H1 (cell line): ENCODE data around the gene ADAMTS16. TPM values are rescaled to one million over a fixed set of nuclear protein-coding genes. Genes with fewer than 3 reads are reported as not detected.

Source experiments
- CTCF ChIA-PET: fragments of 300-600 bp; sonication (Branson Sonifier 250); formaldehyde crosslinking; loops from one replicate; lab custom pipeline; 2021; ENCODE audit not compliant: partially characterized antibody; lab: Charles Lee
- POLR2A ChIA-PET: fragments of 300-600 bp; sonication (Branson Sonifier 250); formaldehyde crosslinking; loops from one replicate; lab custom pipeline; 2021; ENCODE audit warnings: inconsistent platforms; ENCODE audit not compliant: partially characterized antibody; lab: Charles Lee
- DNase-seq, 2 experiments: peaks; one replicate each; pipeline versions ENCODE4 v3.0.0 to v3.0.0-alpha.2; 2010 to 2022; ENCODE audit warnings: low spot score in 2 of 2, low read depth in 1 of 2, mixed read lengths in 1 of 2
- FAIRE-seq: peaks from 2 replicates; lab custom pipeline; 2011; peaks lifted over from hg19 to GRCh38; lab: Jason Lieb, UNC
- H2AFZ ChIP-seq: 2 replicates; pipeline ENCODE4 v1.8.1; 2012; ENCODE audit warnings: low read length, inconsistent platforms
- H2AK5ac ChIP-seq: 2 replicates; pipeline ENCODE4 v1.6.1; 2013; ENCODE audit warnings: low read depth, low read length
- H2BK120ac ChIP-seq: replicated peaks from 2 replicates; pipeline ENCODE3; 2013; ENCODE audit warnings: low read depth, low read length, inconsistent platforms
- H2BK12ac ChIP-seq: 2 replicates; pipeline ENCODE4 v1.6.1; 2013; ENCODE audit warnings: low read depth, low read length
- H2BK15ac ChIP-seq: 2 replicates; pipeline ENCODE4 v1.6.1; 2013; ENCODE audit warnings: low read length
- H2BK20ac ChIP-seq: 2 replicates; pipeline ENCODE4 v1.6.1; 2013; ENCODE audit warnings: low read length
- H2BK5ac ChIP-seq: 2 replicates; pipeline ENCODE4 v1.6.1; 2013; ENCODE audit warnings: low read depth, low read length
- H3K14ac ChIP-seq: 2 replicates; pipeline ENCODE4 v1.6.1; 2013; ENCODE audit warnings: inconsistent platforms; ENCODE audit not compliant: insufficient read length
- H3K18ac ChIP-seq: 2 replicates; pipeline ENCODE4 v1.6.1; 2013; ENCODE audit warnings: low read length; ENCODE audit errors: extremely low read depth
- H3K23ac ChIP-seq: 2 replicates; pipeline ENCODE4 v1.6.1; 2013; ENCODE audit warnings: inconsistent platforms; ENCODE audit not compliant: insufficient read length
- H3K23me2 ChIP-seq: 2 replicates; pipeline ENCODE4 v1.6.1; 2013; ENCODE audit warnings: low read depth, low read length
- H3K27ac ChIP-seq: 2 replicates; pipeline ENCODE4 v1.6.1; 2011; ENCODE audit warnings: low read depth, low read length, inconsistent platforms
- H3K27me3 ChIP-seq, 4 experiments: replicated peaks in 1 of 4; 1 replicate in 1 of 4; 2 replicates in 3 of 4; pipeline versions ENCODE4 v1.6.1 to v1.8.1; 2011 to 2013; ENCODE audit warnings: low read length in 3 of 4, mild to moderate bottlenecking in 3 of 4, inconsistent platforms in 2 of 4, mixed read lengths in 2 of 4, moderate library complexity in 1 of 4; ENCODE audit not compliant: control insufficient read depth in 3 of 4, insufficient read depth in 3 of 4; ENCODE audit errors: extremely low read depth in 1 of 4
- H3K36me3 ChIP-seq, 4 experiments: 2 replicates each; pipeline versions ENCODE4 v1.6.1 to v1.8.1; 2011 to 2013; ENCODE audit warnings: mild to moderate bottlenecking in 4 of 4, low read length in 3 of 4, moderate library complexity in 2 of 4, control low read depth in 1 of 4, inconsistent platforms in 1 of 4; ENCODE audit not compliant: insufficient read depth in 4 of 4, control insufficient read depth in 2 of 4
- H3K4ac ChIP-seq: replicated peaks from 2 replicates; pipeline ENCODE3; 2013; ENCODE audit warnings: low read length, low read depth, mixed read lengths, inconsistent platforms; ENCODE audit not compliant: insufficient read length
- H3K4me1 ChIP-seq, 4 experiments: replicated peaks in 1 of 4; 1 replicate in 1 of 4; 2 replicates in 3 of 4; pipeline versions ENCODE4 v1.6.1 to v1.8.1; 2011 to 2013; ENCODE audit warnings: low read length in 3 of 4, inconsistent platforms in 2 of 4, mixed read lengths in 1 of 4; ENCODE audit not compliant: insufficient read depth in 4 of 4, control insufficient read depth in 3 of 4
- H3K4me2 ChIP-seq, 2 experiments: 2 replicates each; pipeline versions ENCODE4 v1.6.1 to v1.8.1; 2011 to 2013; ENCODE audit warnings: low read depth in 2 of 2, low read length in 2 of 2, control low read depth in 1 of 2, inconsistent platforms in 1 of 2, mild to moderate bottlenecking in 1 of 2; ENCODE audit not compliant: insufficient read depth in 1 of 2
- H3K4me3 ChIP-seq, 4 experiments: fragments of 200-600, 300-600 bp in 1 of 4; sonication (generic), shearing (Covaris generic), sonication (Bioruptor Twin) in 1 of 4; 2 replicates each; pipeline versions ENCODE4 v1.5.1 to v1.8.1; 2011 to 2016; ENCODE audit warnings: low read length in 4 of 4, low read depth in 3 of 4, control low read depth in 2 of 4, inconsistent platforms in 2 of 4, mild to moderate bottlenecking in 2 of 4, mixed read lengths in 1 of 4, moderate library complexity in 1 of 4; ENCODE audit not compliant: insufficient read depth in 2 of 4; ENCODE audit errors: extremely low read depth in 1 of 4
- H3K56ac ChIP-seq: replicated peaks from 2 replicates; pipeline ENCODE3; 2013; ENCODE audit warnings: low read depth, mild to moderate bottlenecking, mixed read lengths, low read length, inconsistent platforms; ENCODE audit not compliant: insufficient read length
- H3K79me1 ChIP-seq: 2 replicates; pipeline ENCODE4 v1.6.1; 2013; ENCODE audit warnings: low read depth, low read length, control low read depth
- H3K79me2 ChIP-seq, 2 experiments: 2 replicates each; pipeline versions ENCODE4 v1.6.1 to v1.8.1; 2012 to 2013; ENCODE audit warnings: low read length in 2 of 2, mild to moderate bottlenecking in 2 of 2, inconsistent platforms in 1 of 2; ENCODE audit not compliant: insufficient read depth in 2 of 2, control insufficient read depth in 1 of 2
- H3K9ac ChIP-seq, 4 experiments: replicated peaks in 1 of 4; 1 replicate in 1 of 4; 2 replicates in 3 of 4; pipeline versions ENCODE4 v1.6.1 to v1.8.1; 2011 to 2013; ENCODE audit warnings: low read depth in 3 of 4, low read length in 3 of 4, control low read depth in 2 of 4, mild to moderate bottlenecking in 2 of 4, moderate library complexity in 2 of 4, inconsistent platforms in 1 of 4; ENCODE audit errors: extremely low read depth in 1 of 4
- H3K9me3 ChIP-seq, 2 experiments: 2 replicates each; pipeline versions ENCODE4 v1.6.1 to v1.8.1; 2012 to 2013; ENCODE audit warnings: mild to moderate bottlenecking in 2 of 2, moderate library complexity in 2 of 2, control low read depth in 1 of 2, inconsistent platforms in 1 of 2, low read depth in 1 of 2, low read length in 1 of 2, mixed read lengths in 1 of 2; ENCODE audit not compliant: insufficient read depth in 2 of 2
- H4K20me1 ChIP-seq, 2 experiments: replicated peaks in 1 of 2; 2 replicates each; pipeline versions ENCODE3 to v1.8.1; 2011 to 2013; ENCODE audit warnings: inconsistent platforms in 2 of 2, low read length in 2 of 2, mild to moderate bottlenecking in 1 of 2; ENCODE audit not compliant: insufficient read depth in 2 of 2, control insufficient read depth in 1 of 2
- H4K5ac ChIP-seq: 2 replicates; pipeline ENCODE4 v1.6.1; 2013; ENCODE audit warnings: low read length, low read depth, mixed read lengths, inconsistent platforms; ENCODE audit not compliant: insufficient read length
- H4K8ac ChIP-seq: 2 replicates; pipeline ENCODE4 v1.8.0; 2013; ENCODE audit warnings: mild to moderate bottlenecking, moderate library complexity, low read length, inconsistent platforms; ENCODE audit not compliant: insufficient read depth; ENCODE audit errors: extremely low read depth
- H4K91ac ChIP-seq: replicated peaks from 2 replicates; pipeline ENCODE3; 2013; ENCODE audit warnings: low read length, mixed read lengths, inconsistent platforms; ENCODE audit not compliant: insufficient read length
- CEBPB ChIP-seq: IDR thresholded peaks from 2 replicates; pipeline ENCODE4 v1.6.1; 2012; ENCODE audit warnings: low read depth, low read length
- EP300 ChIP-seq, 2 experiments: IDR thresholded peaks; 1 replicate in 1 of 2; 2 replicates in 1 of 2; pipeline ENCODE4 v1.6.1; 2011 to 2012; ENCODE audit warnings: low read depth in 2 of 2, low read length in 2 of 2, mild to moderate bottlenecking in 2 of 2, borderline replicate concordance in 1 of 2, inconsistent platforms in 1 of 2, moderate library complexity in 1 of 2
- GABPA ChIP-seq: IDR thresholded peaks from 2 replicates; pipeline ENCODE4 v1.6.1; 2011; ENCODE audit warnings: mild to moderate bottlenecking, low read length, moderate library complexity, borderline replicate concordance; ENCODE audit not compliant: insufficient read depth
- MAFK ChIP-seq: IDR thresholded peaks from 2 replicates; pipeline ENCODE4 v1.6.1; 2012; ENCODE audit warnings: low read depth, mild to moderate bottlenecking, improper control_type of control experiment, low read length
- NANOG ChIP-seq: IDR thresholded peaks from 2 replicates; pipeline ENCODE4 v1.6.1; 2011; ENCODE audit warnings: low read length, low read depth, mild to moderate bottlenecking, inconsistent platforms; ENCODE audit not compliant: insufficient read depth, poor library complexity, severe bottlenecking
- RBBP5 ChIP-seq: IDR thresholded peaks from 2 replicates; pipeline ENCODE4 v1.7.1; 2012; ENCODE audit warnings: low read depth, mild to moderate bottlenecking, inconsistent platforms, low read length, moderate library complexity, borderline replicate concordance
- RFX5 ChIP-seq: IDR thresholded peaks from 2 replicates; pipeline ENCODE4 v1.6.1; 2011; ENCODE audit warnings: low read depth, low read length, improper control_type of control experiment, borderline replicate concordance
- SIRT6 ChIP-seq: IDR thresholded peaks from one replicate; pipeline ENCODE4 v1.7.1; 2012; ENCODE audit warnings: low read length, inconsistent platforms
- SUZ12 ChIP-seq: fragments of 200-600 bp; sonication (generic); IDR thresholded peaks from 2 replicates; pipeline ENCODE4 v1.6.1; 2012; ENCODE audit warnings: mild to moderate bottlenecking, inconsistent platforms, low read length, moderate library complexity, mixed read lengths
- TAF7 ChIP-seq: optimal IDR thresholded peaks from 2 replicates; pipeline ENCODE3; 2011; ENCODE audit warnings: low read depth, mild to moderate bottlenecking, inconsistent platforms, low read length, moderate library complexity, borderline replicate concordance
- TBP ChIP-seq: IDR thresholded peaks from 2 replicates; pipeline ENCODE4 v1.6.1; 2011; ENCODE audit warnings: low read depth, low read length, improper control_type of control experiment
- TCF12 ChIP-seq: IDR thresholded peaks from 2 replicates; pipeline ENCODE4 v1.6.1; 2011; ENCODE audit warnings: low read depth, mild to moderate bottlenecking, low read length
- TEAD4 ChIP-seq: IDR thresholded peaks from 2 replicates; pipeline ENCODE4 v1.6.1; 2012; ENCODE audit warnings: low read depth, low read length, inconsistent platforms, mixed read lengths
- ZNF274 ChIP-seq: IDR thresholded peaks from 2 replicates; pipeline ENCODE4 v1.7.0; 2012; ENCODE audit warnings: low read length, borderline replicate concordance; ENCODE audit errors: extremely low read depth
- WGBS, 2 experiments: shearing (Covaris generic) in 1 of 2; methylation state at CpG; one replicate each; pipeline versions ENCODE4 v1.1.6 to v1.1.7; 2013 to 2015; ENCODE audit warnings: low lambda C conversion rate in 2 of 2, mixed read lengths in 2 of 2, inconsistent platforms in 1 of 2, low coverage in 1 of 2, missing lambda C conversion rate in 1 of 2; ENCODE audit not compliant: insufficient replicate concordance in 2 of 2, insufficient coverage in 1 of 2, insufficient read length in 1 of 2; ENCODE audit errors: extremely low coverage in 1 of 2, missing lambda C conversion rate in 1 of 2; 5-methylcytosine and 5-hydroxymethylcytosine counted together
- polyA plus RNA-seq, 7 experiments: library from polyadenylated mRNA; depleted of rRNA in 3 of 7; stranded (reverse) in 5 of 7; unstranded in 2 of 7; fragments of >200 nt in 5 of 7; fragments of 200-250 nt in 2 of 7; gene quantifications; 1 replicate in 5 of 7; 2 replicates in 1 of 7; 4 replicates in 1 of 7; pipeline versions ENCODE4 v1.2.1 to v1.2.3, GENCODE V29; 2011 to 2013; ENCODE audit warnings: missing spikeins in 2 of 7, mixed read lengths in 2 of 7
- total RNA-seq: library from RNA; stranded (reverse); fragmentation: NEBNext Ultra II Directional; extraction: Animal tissue kit (Norgen Biotek cat#: 25700); gene quantifications from 2 replicates; pipeline ENCODE4 v1.2.1, GENCODE V29; 2021

The ADAMTS16 gene
- total and polyA plus RNA-seq, 2 of the 8 experiments (the other 6 are each of a cell fraction or from before 2014, with no cell fraction given): 3.7 to 16.0 TPM

DNA sequence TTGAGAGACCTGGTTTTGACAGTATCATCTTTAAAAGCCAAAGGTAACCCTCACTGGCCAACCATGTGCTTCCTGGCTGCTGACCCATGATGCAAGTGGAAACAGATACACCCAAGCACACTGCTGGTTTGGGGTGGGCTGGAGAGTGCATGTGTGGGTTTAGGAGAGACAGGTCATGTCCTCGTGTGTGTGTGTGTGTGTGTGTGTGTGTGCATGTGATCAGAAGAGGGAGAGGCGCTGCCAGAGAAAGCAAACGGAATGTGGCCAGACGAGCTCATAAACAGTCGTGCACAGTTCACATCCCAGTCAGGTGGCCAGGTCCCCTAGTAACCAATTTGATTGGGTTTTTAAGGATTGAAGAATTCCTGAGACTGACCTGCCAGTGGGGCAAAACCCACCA is 169.5 kb downstream of the ADAMTS16 start:
- Histone ChIP-seq H2BK12ac (no peak overlapping the region), H3K27ac (no peak overlapping the region), H3K4ac (no peak overlapping the region), H2BK120ac (no peak overlapping the region), H3K4me2 (no peak overlapping the region), H3K56ac (no peak overlapping the region), H2BK15ac (no peak overlapping the region), H4K91ac (no peak overlapping the region), H3K23me2 (peaks cover 7% of the 10 kb centered on the region; the same call in 1 of the 2 replicates), H3K9me3 (no peaks in the 10 kb centered on the region), H3K23ac (no peak overlapping the region), H3K14ac (no peak overlapping the region), H2AK5ac (no peak overlapping the region), H4K8ac (no peak overlapping the region), H3K4me3 (no peak overlapping the region), H2AFZ (no peak overlapping the region), H4K20me1 (no peaks in the 10 kb centered on the region), H3K9ac (no peak overlapping the region), H3K79me2 (no peaks in the 10 kb centered on the region), H2BK5ac (no peak overlapping the region), H4K5ac (no peak overlapping the region), H2BK20ac (no peak overlapping the region), H3K4me1 (peaks cover 0 to 14% (median 6%) of the 10 kb centered on the region in 4 experiments; a peak in 6 of 7 replicates), H3K27me3 (no peaks in the 10 kb centered on the region), H3K18ac (no peak overlapping the region), H3K36me3 (no peaks in the 10 kb centered on the region; a peak in 1 of 8 replicates), H3K79me1 (no peaks in the 10 kb centered on the region)
- TF ChIP-seq RFX5 (no peak), GABPA (no peak), RBBP5 (no peak), TAF7 (no peak), ZNF274 (no peak), SUZ12 (no peak), MAFK (no peak), EP300 (IDR thresholded peaks at IDR 0.05; ENCODE audit: borderline replicate concordance in 1 of 2, low read depth in 2 of 2, low read length in 2 of 2) (no peak), TCF12 (no peak), CEBPB (no peak), SIRT6 (no peak), TEAD4 (no peak), TBP (no peak), NANOG (no peak)
- DNase-seq (no peak), FAIRE-seq (no peak)
- POLR2A ChIA-PET: no interaction called here
- WGBS, 2 experiments: 92% methylated on average over 5 of the region's 5 CpGs; no CpG with 5 or more reads in 1 of the 2 experiments
- CTCF ChIA-PET: interaction anchor here (0.9 kb wide), 2 partner anchors 15 to 114 kb away, joined by 3 read pairs; no protein-coding TSS in a partner anchor
